Neural cell (in vitro differentiated cells): ENCODE data around the gene DEF6. TPM values are rescaled to one million over a fixed set of nuclear protein-coding genes. Genes with fewer than 3 reads are reported as not detected.

ENCODE experiments used
- H2AFZ ChIP-seq: fragments of 200-600, 300-800 bp; sonication (generic), shearing (Covaris generic); 2 replicates; pipeline ENCODE4 v1.6.0; 2014; ENCODE audit warnings: low read depth, mild to moderate bottlenecking, antibody characterized with exemption, low read length, moderate library complexity
- H3F3A ChIP-seq: fragments of 200-600 bp; shearing (Covaris generic); 2 replicates; pipeline ENCODE4 v1.6.1; 2016; ENCODE audit warnings: mild to moderate bottlenecking, moderate library complexity, mixed read lengths, antibody characterized with exemption, low read length; ENCODE audit not compliant: insufficient read depth, poor library complexity, severe bottlenecking
- H3K27ac ChIP-seq: fragments of 200-600, 300-800 bp; sonication (generic), shearing (Covaris generic); 2 replicates; pipeline ENCODE4 v1.5.1; 2014; ENCODE audit warnings: mild to moderate bottlenecking, low read length, moderate library complexity
- H3K27me3 ChIP-seq: fragments of 300-800, 200-600 bp; sonication (generic), shearing (Covaris generic); 2 replicates; pipeline ENCODE4 v1.6.0; 2014; ENCODE audit warnings: mild to moderate bottlenecking, low read depth, low read length, moderate library complexity; ENCODE audit not compliant: insufficient read depth
- H3K36me3 ChIP-seq: fragments of 300-800, 200-600 bp; sonication (generic), shearing (Covaris generic); 2 replicates; pipeline ENCODE4 v1.5.1; 2014; ENCODE audit warnings: mild to moderate bottlenecking, antibody characterized with exemption, low read length, moderate library complexity; ENCODE audit not compliant: insufficient read depth
- H3K4me2 ChIP-seq: fragments of 300-800, 200-600 bp; sonication (generic), shearing (Covaris generic); 2 replicates; pipeline ENCODE4 v1.6.0; 2014; ENCODE audit warnings: mild to moderate bottlenecking, low read length
- H3K4me3 ChIP-seq: fragments of 300-800, 200-600 bp; sonication (generic), shearing (Covaris generic); 2 replicates; pipeline ENCODE4 v1.5.1; 2014; ENCODE audit warnings: mild to moderate bottlenecking, low read length, moderate library complexity
- H3K79me2 ChIP-seq: fragments of 200-600 bp; shearing (Covaris generic); replicated peaks from 2 replicates; pipeline ENCODE4 v1.6.0; 2014; ENCODE audit warnings: mild to moderate bottlenecking, low read length, moderate library complexity; ENCODE audit not compliant: insufficient read depth
- H3K9ac ChIP-seq: fragments of 300-800, 200-600 bp; sonication (generic), shearing (Covaris generic); 2 replicates; pipeline ENCODE4 v1.6.1; 2016; ENCODE audit warnings: mild to moderate bottlenecking, low read length, mixed read lengths
- H3K9me2 ChIP-seq: fragments of 200-600 bp; shearing (Covaris generic); 2 replicates; pipeline ENCODE4 v1.6.1; 2016; ENCODE audit warnings: mild to moderate bottlenecking, low read length, mixed read lengths; ENCODE audit not compliant: insufficient read depth
- H3K9me3 ChIP-seq: fragments of 200-600, 300-800 bp; sonication (generic), shearing (Covaris generic); 2 replicates; pipeline ENCODE4 v1.6.1; 2016; ENCODE audit warnings: mild to moderate bottlenecking, mixed run types, low read length, moderate library complexity, mixed read lengths
- H4K20me1 ChIP-seq: fragments of 200-600 bp; shearing (Covaris generic); 2 replicates; pipeline ENCODE4 v1.6.1; 2016; ENCODE audit warnings: mild to moderate bottlenecking, mixed run types; ENCODE audit not compliant: insufficient read depth
- EP300 ChIP-seq: fragments of 450-650 bp; conservative IDR thresholded peaks from 2 replicates; pipeline ENCODE4 v1.6.1; 2014; ENCODE audit warnings: antibody characterized with exemption, mild to moderate bottlenecking, moderate library complexity; ENCODE audit not compliant: poor library complexity, severe bottlenecking
- EZH2 ChIP-seq: fragments of 200-600, 300-800 bp; shearing (Covaris generic), sonication (generic); IDR thresholded peaks from 2 replicates; pipeline ENCODE4 v1.6.1; 2014; ENCODE audit warnings: antibody characterized with exemption, low read length, borderline replicate concordance, mild to moderate bottlenecking; ENCODE audit not compliant: insufficient read depth, poor library complexity, severe bottlenecking
- MXI1 ChIP-seq: fragments of 450-650 bp; conservative IDR thresholded peaks from 2 replicates; pipeline ENCODE4 v1.6.1; 2014; ENCODE audit warnings: antibody characterized with exemption, mild to moderate bottlenecking; ENCODE audit not compliant: poor library complexity, severe bottlenecking
- POLR2AphosphoS5 ChIP-seq: IDR thresholded peaks from 2 replicates; pipeline ENCODE4 v1.6.1; 2012
- RAD21 ChIP-seq: fragments of 450-650 bp; conservative IDR thresholded peaks from 2 replicates; pipeline ENCODE4 v1.6.1; 2014; ENCODE audit warnings: antibody characterized with exemption, mild to moderate bottlenecking, moderate library complexity
- SMC3 ChIP-seq: fragments of 450-650 bp; conservative IDR thresholded peaks from 2 replicates; pipeline ENCODE4 v1.6.1; 2014; ENCODE audit warnings: antibody characterized with exemption, mild to moderate bottlenecking, moderate library complexity; ENCODE audit not compliant: poor library complexity
- TAF1 ChIP-seq: IDR thresholded peaks from 2 replicates; pipeline ENCODE4 v1.6.1; 2012; ENCODE audit warnings: low read depth
- polyA plus RNA-seq: library from polyadenylated mRNA; depleted of rRNA; stranded (reverse); fragments of >200 nt; gene quantifications from 2 replicates; pipeline ENCODE4 v1.2.3, GENCODE V29; 2014
- TF ChIP-seq, protein P1 (sequence below): fragments of 450-650 bp; IDR thresholded peaks from 2 replicates; pipeline ENCODE4 v1.5.1; 2014; ENCODE audit warnings: antibody characterized with exemption, mild to moderate bottlenecking, moderate library complexity; ENCODE audit not compliant: poor library complexity, severe bottlenecking
- TF ChIP-seq, protein P2 (sequence below): IDR thresholded peaks from 2 replicates; pipeline ENCODE4 v1.6.1; 2012; ENCODE audit warnings: borderline replicate concordance

Gene DEF6
- polyA plus RNA-seq, 1 donor from 2014 or later: 1.3 TPM

DNA sequence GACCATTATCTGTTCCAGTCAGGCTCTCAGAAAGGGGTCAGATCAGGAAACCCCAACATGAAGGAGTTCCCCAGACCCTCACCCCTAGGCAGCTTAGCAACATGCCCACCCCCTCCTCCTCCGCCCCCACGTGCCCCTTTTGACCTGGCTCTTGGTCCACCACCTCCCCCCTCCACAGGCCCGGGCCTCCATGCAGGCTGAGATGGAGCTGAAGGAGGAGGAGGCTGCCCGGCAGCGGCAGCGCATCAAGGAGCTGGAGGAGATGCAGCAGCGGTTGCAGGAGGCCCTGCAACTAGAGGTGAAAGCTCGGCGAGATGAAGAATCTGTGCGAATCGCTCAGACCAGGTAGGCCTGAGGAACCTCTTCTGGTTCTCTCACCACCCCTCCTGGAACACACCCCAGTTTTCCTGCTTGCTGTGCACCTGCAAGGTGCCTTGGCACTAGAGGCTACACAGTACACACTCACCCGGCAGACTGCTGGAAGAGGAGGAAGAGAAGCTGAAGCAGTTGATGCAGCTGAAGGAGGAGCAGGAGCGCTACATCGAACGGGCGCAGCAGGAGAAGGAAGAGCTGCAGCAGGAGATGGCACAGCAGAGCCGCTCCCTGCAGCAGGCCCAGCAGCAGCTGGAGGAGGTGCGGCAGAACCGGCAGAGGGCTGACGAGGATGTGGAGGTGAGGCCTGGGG is 21.9 kb downstream of the DEF6 start:
- no peaks in the 10 kb centered on the region for H3F3A ChIP-seq

DNA sequence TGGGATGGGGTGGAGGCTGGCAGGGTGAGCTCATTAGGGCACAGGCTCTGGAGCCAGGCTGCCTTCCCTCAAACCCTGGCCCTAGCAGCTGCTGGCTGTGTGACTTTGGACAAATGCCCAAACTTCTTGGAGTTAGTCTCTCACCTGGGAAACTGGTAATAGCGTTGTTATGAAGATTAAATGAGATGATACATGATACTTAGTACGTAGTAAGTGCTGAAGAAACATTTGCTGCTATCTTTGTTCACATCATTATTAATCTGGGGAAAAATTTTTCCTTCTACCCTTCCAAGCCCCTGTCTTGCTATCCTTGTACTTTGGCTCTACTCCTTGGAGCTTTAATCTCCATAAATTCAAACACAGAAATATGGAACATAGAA is 22.4 kb downstream of the DEF6 start:
- Histone ChIP-seq H3K36me3 (no peaks in the 10 kb centered on the region), H3K27ac (no peak overlapping the region), H3K4me3 (no peak overlapping the region), H3F3A (no peaks in the 10 kb centered on the region), H3K9me2 (no peaks in the 10 kb centered on the region), H2AFZ (no peak overlapping the region), H3K9me3 (no peaks in the 10 kb centered on the region), H3K27me3 (no peaks in the 10 kb centered on the region), H3K9ac (no peak overlapping the region), H3K4me2 (no peak overlapping the region), H3K79me2 (no peaks in the 10 kb centered on the region), H4K20me1 (no peaks in the 10 kb centered on the region)
- TF ChIP-seq, protein P1, sequence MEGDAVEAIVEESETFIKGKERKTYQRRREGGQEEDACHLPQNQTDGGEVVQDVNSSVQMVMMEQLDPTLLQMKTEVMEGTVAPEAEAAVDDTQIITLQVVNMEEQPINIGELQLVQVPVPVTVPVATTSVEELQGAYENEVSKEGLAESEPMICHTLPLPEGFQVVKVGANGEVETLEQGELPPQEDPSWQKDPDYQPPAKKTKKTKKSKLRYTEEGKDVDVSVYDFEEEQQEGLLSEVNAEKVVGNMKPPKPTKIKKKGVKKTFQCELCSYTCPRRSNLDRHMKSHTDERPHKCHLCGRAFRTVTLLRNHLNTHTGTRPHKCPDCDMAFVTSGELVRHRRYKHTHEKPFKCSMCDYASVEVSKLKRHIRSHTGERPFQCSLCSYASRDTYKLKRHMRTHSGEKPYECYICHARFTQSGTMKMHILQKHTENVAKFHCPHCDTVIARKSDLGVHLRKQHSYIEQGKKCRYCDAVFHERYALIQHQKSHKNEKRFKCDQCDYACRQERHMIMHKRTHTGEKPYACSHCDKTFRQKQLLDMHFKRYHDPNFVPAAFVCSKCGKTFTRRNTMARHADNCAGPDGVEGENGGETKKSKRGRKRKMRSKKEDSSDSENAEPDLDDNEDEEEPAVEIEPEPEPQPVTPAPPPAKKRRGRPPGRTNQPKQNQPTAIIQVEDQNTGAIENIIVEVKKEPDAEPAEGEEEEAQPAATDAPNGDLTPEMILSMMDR: no peak
- TF ChIP-seq POLR2AphosphoS5 (no peak), SMC3 (no peak), EZH2 (no peak), EP300 (no peak), TAF1 (no peak), RAD21 (no peak), MXI1 (no peak)
- TF ChIP-seq, protein P2, sequence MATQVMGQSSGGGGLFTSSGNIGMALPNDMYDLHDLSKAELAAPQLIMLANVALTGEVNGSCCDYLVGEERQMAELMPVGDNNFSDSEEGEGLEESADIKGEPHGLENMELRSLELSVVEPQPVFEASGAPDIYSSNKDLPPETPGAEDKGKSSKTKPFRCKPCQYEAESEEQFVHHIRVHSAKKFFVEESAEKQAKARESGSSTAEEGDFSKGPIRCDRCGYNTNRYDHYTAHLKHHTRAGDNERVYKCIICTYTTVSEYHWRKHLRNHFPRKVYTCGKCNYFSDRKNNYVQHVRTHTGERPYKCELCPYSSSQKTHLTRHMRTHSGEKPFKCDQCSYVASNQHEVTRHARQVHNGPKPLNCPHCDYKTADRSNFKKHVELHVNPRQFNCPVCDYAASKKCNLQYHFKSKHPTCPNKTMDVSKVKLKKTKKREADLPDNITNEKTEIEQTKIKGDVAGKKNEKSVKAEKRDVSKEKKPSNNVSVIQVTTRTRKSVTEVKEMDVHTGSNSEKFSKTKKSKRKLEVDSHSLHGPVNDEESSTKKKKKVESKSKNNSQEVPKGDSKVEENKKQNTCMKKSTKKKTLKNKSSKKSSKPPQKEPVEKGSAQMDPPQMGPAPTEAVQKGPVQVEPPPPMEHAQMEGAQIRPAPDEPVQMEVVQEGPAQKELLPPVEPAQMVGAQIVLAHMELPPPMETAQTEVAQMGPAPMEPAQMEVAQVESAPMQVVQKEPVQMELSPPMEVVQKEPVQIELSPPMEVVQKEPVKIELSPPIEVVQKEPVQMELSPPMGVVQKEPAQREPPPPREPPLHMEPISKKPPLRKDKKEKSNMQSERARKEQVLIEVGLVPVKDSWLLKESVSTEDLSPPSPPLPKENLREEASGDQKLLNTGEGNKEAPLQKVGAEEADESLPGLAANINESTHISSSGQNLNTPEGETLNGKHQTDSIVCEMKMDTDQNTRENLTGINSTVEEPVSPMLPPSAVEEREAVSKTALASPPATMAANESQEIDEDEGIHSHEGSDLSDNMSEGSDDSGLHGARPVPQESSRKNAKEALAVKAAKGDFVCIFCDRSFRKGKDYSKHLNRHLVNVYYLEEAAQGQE: no peak

More for the DNA sequence above, 21.9 kb downstream of the DEF6 start:
- H3K36me3 ChIP-seq: no peaks in the 10 kb centered on the region
- H3K79me2 ChIP-seq: no peaks in the 10 kb centered on the region
- H3K27ac ChIP-seq: no peak overlapping the region
- no peaks in the 10 kb centered on the region for H4K20me1 ChIP-seq
- no peak overlapping the region for H2AFZ ChIP-seq
- H3K27me3 ChIP-seq: no peaks in the 10 kb centered on the region
- H3K9ac ChIP-seq: no peak overlapping the region
- no peak overlapping the region for H3K4me2 ChIP-seq
- H3K9me2 ChIP-seq: no peaks in the 10 kb centered on the region
- TF ChIP-seq EZH2 (no peak), SMC3 (no peak), TAF1 (no peak), POLR2AphosphoS5 (no peak), RAD21 (no peak), EP300 (no peak), MXI1 (no peak)
- TF ChIP-seq, protein P1: no peak
- TF ChIP-seq, protein P2: no peak
- no peaks in the 10 kb centered on the region for H3K9me3 ChIP-seq
- no peak overlapping the region for H3K4me3 ChIP-seq
